Measurements from ENCODE around the gene ZNF728. TPM values are rescaled to one million over a fixed set of nuclear protein-coding genes. Genes with fewer than 3 reads are reported as not detected.
"Not testable (repeated sequence)": the region's sequence is repeated elsewhere in the genome, so short reads cannot be mapped to it uniquely, and the experiment has no call there.

ZNF728 gene
- total RNA-seq, 1 experiment from 2014 or later, result not detected

GRCh38 chr19:22935151-22935550 lies 67.8 kb downstream of the ZNF728 start:
- ATAC-seq, result no peak
- intact Hi-C loops (cut with micrococcal nuclease; ENCODE audit: unreplicated experiment), result no loop called here

GRCh38 chr19:22927576-22927975 lies 75.4 kb downstream of the ZNF728 start:
- intact Hi-C loops (cut with micrococcal nuclease; ENCODE audit: unreplicated experiment); H3K4me3 ChIP-seq (ENCODE audit: low read depth in 2 of 2, low read length in 2 of 2); H3K4me1 ChIP-seq (ENCODE audit: control insufficient read depth, insufficient read depth, low read length); H3K9me3 ChIP-seq (ENCODE audit: control insufficient read depth, insufficient read depth, low read depth, low read length); BruUV-seq (replicated peaks); H3K27ac ChIP-seq (ENCODE audit: low read length); DNase-seq (ENCODE audit: low read depth, low spot score); CTCF ChIA-PET; H3K36me3 ChIP-seq (ENCODE audit: control insufficient read depth, insufficient read depth, low read length); ATAC-seq; H3K27me3 ChIP-seq (ENCODE audit: control insufficient read depth, insufficient read depth, low read length); in situ Hi-C loops (cut with HindIII; ENCODE audit: low pct_unique_long_range_greater_than_20kb, low sequenced_read_pairs); POLR2A ChIA-PET: not testable (repeated sequence)

More at GRCh38 chr19:22935151-22935550, 67.8 kb downstream of the ZNF728 start:
- Histone ChIP-seq H3K4me3 (ENCODE audit: low read depth in 2 of 2, low read length in 2 of 2) (no peak overlapping the region), H3K36me3 (ENCODE audit: control insufficient read depth, insufficient read depth, low read length) (no peaks in the 10 kb centered on the region), H3K27ac (ENCODE audit: low read length) (no peak overlapping the region), H3K27me3 (ENCODE audit: control insufficient read depth, insufficient read depth, low read length) (no peaks in the 10 kb centered on the region), H3K4me1 (ENCODE audit: control insufficient read depth, insufficient read depth, low read length) (no peaks in the 10 kb centered on the region), H3K9me3 (ENCODE audit: control insufficient read depth, insufficient read depth, low read depth, low read length) (no peaks in the 10 kb centered on the region)
- no peak for DNase-seq (ENCODE audit: low read depth, low spot score)
- TF ChIP-seq TCF7L2 (IDR thresholded peaks at IDR 0.05; ENCODE audit: low read depth, low read length) (no peak), POLR2AphosphoS5 (IDR thresholded peaks at IDR 0.05; ENCODE audit: low read depth, low read length) (no peak), CTCF (IDR thresholded peaks at IDR 0.05) (no peak), REST (IDR thresholded peaks at IDR 0.05; ENCODE audit: insufficient read depth in 1 of 2, low read depth in 2 of 2, low read length in 1 of 2) (no peak), SIN3A (IDR thresholded peaks at IDR 0.05; ENCODE audit: borderline replicate concordance, insufficient read depth, low read depth, low read length) (no peak)
- POLR2A ChIA-PET, result no interaction called here
- no TSS peak for BruUV-seq (replicated peaks)
- in situ Hi-C loops (cut with HindIII; ENCODE audit: low pct_unique_long_range_greater_than_20kb, low sequenced_read_pairs), result no loop called here
- CTCF ChIA-PET, result no interaction called here

- in situ Hi-C loops (cut with HindIII; ENCODE audit: low pct_unique_long_range_greater_than_20kb, low sequenced_read_pairs); BruUV-seq (replicated peaks); H3K4me1 ChIP-seq (ENCODE audit: control insufficient read depth, insufficient read depth, low read length); H3K27ac ChIP-seq (ENCODE audit: low read length); POLR2A ChIA-PET; ATAC-seq; DNase-seq (ENCODE audit: low read depth, low spot score); intact Hi-C loops (cut with micrococcal nuclease; ENCODE audit: unreplicated experiment); CTCF ChIA-PET; H3K36me3 ChIP-seq (ENCODE audit: control insufficient read depth, insufficient read depth, low read length); H3K27me3 ChIP-seq (ENCODE audit: control insufficient read depth, insufficient read depth, low read length); H3K9me3 ChIP-seq (ENCODE audit: control insufficient read depth, insufficient read depth, low read depth, low read length); H3K4me3 ChIP-seq (ENCODE audit: low read depth in 2 of 2, low read length in 2 of 2): not testable (repeated sequence)
These were observed 77.8 kb downstream of the ZNF728 start for GRCh38 chr19:22925181-22925580.

Other genes with a start within 250 kb of the ZNF728 start
- gene ZNF99, start 219.0 kb downstream of the ZNF728 start, total RNA-seq (2021; ENCODE audit: unreplicated experiment), result not detected
- not detected for gene ZNF723, start 170.9 kb downstream of the ZNF728 start, total RNA-seq (2021; ENCODE audit: unreplicated experiment)
- 0.08 TPM for gene ZNF730, start 113.8 kb upstream of the ZNF728 start, total RNA-seq (2021; ENCODE audit: unreplicated experiment)
- gene ZNF724, start 247.2 kb upstream of the ZNF728 start, total RNA-seq (2021; ENCODE audit: unreplicated experiment), result 11.0 TPM

Measured in Panc1 (cell line).